Measurements from ENCODE around the gene MSH3. TPM values are rescaled to one million over a fixed set of nuclear protein-coding genes. Genes with fewer than 3 reads are reported as not detected.
"Not testable (repeated sequence)": the region's sequence is repeated elsewhere in the genome, so short reads cannot be mapped to it uniquely, and the experiment has no call there.

The MSH3 gene
- total RNA-seq, 1 experiment from 2014 or later, result 17.4 TPM

GRCh38 chr5:80885396-80886000 lies 231.0 kb downstream of the MSH3 start:
- DNase-seq (ENCODE audit: low read depth, low spot score), result peak; percentile 31
- in situ Hi-C loops (cut with HindIII; ENCODE audit: low pct_unique_long_range_greater_than_20kb, low sequenced_read_pairs), result no loop called here

DNA sequence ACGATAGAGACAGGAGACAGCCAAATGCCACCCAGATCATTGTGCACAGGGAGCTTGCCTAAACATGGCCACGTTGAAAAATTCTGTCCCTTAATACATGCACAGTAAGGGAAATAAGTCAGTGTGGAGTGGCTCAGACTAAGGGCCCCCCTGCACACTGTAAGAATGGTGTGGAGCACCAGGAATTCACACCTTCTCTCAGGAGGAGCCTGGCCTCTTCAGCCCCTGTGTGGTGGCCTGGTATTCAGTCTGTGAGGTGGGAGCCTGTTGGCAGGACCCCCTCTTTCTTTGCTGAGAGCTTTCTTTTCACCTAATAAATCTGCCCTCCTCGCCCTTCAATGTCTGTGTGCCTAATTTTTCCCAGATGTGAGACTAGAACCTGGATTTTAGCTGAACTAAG lies 239.6 kb downstream of the MSH3 start:
- no peak for DNase-seq (ENCODE audit: low read depth, low spot score)
- in situ Hi-C loops (cut with HindIII; ENCODE audit: low pct_unique_long_range_greater_than_20kb, low sequenced_read_pairs), result no loop called here

DNA sequence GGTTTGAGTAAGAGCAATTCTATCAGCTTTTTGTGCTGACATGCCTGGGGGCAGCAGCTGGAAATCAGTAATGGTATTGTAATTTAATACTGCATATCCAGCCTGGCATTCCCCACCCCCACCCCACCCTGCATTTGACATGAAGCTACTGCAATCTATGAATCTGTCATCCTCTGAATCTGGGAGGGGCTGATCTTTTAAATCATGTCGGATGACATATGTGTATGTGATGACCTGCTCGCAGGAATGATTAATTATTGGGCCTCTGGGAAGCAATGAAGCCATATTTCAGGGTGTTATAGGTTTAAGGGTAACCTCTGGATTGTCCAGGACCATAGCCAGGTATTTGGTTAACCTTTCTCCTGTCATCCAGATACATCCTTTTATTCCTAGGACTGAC lies 241.1 kb downstream of the MSH3 start:
- no peak for DNase-seq (ENCODE audit: low read depth, low spot score)
- in situ Hi-C loops (cut with HindIII; ENCODE audit: low pct_unique_long_range_greater_than_20kb, low sequenced_read_pairs), result no loop called here

- in situ Hi-C loops (cut with HindIII; ENCODE audit: low pct_unique_long_range_greater_than_20kb, low sequenced_read_pairs); DNase-seq (ENCODE audit: low read depth, low spot score): not testable (repeated sequence)
These were observed 248.2 kb downstream of the MSH3 start for GRCh38 chr5:80902624-80903023.

DNA sequence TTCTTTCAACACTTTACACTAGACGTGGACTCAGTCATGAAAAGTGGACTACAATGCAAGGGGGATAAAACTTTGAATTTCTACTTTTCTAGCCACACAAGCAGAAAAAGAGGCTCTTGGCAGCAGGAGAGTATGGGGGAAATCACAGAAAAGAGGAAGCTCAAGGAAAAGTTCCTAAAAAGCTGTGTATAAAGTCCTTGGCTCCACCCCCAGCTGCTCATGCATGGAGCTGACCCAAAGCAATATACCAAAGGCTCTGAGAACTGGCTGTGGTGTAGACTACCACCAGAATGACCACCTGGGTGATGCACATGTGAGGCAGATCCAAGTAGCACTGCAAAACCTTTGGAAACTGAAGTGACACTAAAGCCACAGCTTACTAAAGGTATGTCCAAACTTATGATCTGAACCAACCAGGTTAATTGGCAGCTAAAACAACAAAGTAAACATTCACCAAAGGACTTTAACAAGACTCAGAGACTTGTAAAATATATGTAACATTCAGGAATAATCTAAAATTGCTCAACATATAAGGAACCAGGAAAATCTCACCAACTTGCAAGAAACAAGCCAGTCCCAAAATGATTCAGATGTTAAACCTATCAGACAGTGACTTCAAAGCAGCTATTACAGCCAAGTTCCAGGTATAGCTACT lies 250.2 kb downstream of the MSH3 start:
- in situ Hi-C loops (cut with HindIII; ENCODE audit: low pct_unique_long_range_greater_than_20kb, low sequenced_read_pairs), result no loop called here
- no peak for DNase-seq (ENCODE audit: low read depth, low spot score)

DNA sequence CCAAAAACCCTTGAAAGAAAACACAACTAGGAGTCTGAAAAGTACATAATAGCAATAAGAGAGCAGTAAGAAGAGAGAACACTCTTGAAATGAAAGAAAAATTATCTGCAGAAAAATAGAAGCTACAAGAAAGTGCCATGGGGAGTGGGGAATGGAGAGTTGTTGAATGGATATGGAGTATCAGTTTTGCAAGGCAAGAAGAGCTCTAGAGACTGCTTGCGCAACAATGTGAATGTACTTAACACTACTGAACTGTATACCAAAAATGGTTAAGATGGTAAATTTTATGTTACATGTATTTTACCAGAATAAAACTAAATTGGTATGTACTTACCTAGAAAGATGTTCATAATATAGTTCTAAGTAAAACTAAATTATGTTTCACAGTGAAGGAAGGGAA lies 251.0 kb downstream of the MSH3 start:
- in situ Hi-C loops (cut with HindIII; ENCODE audit: low pct_unique_long_range_greater_than_20kb, low sequenced_read_pairs), result no loop called here
- no peak for DNase-seq (ENCODE audit: low read depth, low spot score)

GRCh38 chr5:80912479-80912878 lies 258.0 kb downstream of the MSH3 start:
- no peak for DNase-seq (ENCODE audit: low read depth, low spot score)
- in situ Hi-C loops (cut with HindIII; ENCODE audit: low pct_unique_long_range_greater_than_20kb, low sequenced_read_pairs), result no loop called here

DNA sequence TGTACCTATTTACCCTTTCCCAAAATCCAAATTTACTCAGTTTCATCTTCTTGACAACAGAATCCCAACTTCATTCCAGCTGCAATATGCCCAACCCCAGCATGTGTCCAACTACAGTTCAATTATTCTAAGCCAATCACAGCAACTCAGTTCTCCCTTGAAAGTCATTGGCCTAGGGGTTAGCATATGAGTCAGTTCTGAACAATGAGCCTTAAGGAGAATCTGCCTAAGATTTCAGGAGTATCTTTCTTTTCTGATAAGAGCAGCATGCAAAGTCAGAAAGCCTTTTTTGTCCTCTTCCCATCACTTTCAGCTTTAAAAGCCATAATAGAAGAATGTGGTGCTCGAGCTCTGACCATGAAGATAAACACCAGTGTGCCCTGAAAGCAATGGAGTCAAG lies 261.3 kb downstream of the MSH3 start:
- no peak for DNase-seq (ENCODE audit: low read depth, low spot score)
- in situ Hi-C loops (cut with HindIII; ENCODE audit: low pct_unique_long_range_greater_than_20kb, low sequenced_read_pairs), result no loop called here

- in situ Hi-C loops (cut with HindIII; ENCODE audit: low pct_unique_long_range_greater_than_20kb, low sequenced_read_pairs), result no loop called here
- no peak for DNase-seq (ENCODE audit: low read depth, low spot score)
These were observed 262.2 kb downstream of the MSH3 start for GRCh38 chr5:80916676-80917075.

- no peak for DNase-seq (ENCODE audit: low read depth, low spot score)
- in situ Hi-C loops (cut with HindIII; ENCODE audit: low pct_unique_long_range_greater_than_20kb, low sequenced_read_pairs), result no loop called here
These were observed 263.2 kb downstream of the MSH3 start for GRCh38 chr5:80917631-80918030.

- DNase-seq (ENCODE audit: low read depth, low spot score), result no peak
- in situ Hi-C loops (cut with HindIII; ENCODE audit: low pct_unique_long_range_greater_than_20kb, low sequenced_read_pairs), result no loop called here
These were observed 265.3 kb downstream of the MSH3 start for GRCh38 chr5:80919678-80920196.

DNA sequence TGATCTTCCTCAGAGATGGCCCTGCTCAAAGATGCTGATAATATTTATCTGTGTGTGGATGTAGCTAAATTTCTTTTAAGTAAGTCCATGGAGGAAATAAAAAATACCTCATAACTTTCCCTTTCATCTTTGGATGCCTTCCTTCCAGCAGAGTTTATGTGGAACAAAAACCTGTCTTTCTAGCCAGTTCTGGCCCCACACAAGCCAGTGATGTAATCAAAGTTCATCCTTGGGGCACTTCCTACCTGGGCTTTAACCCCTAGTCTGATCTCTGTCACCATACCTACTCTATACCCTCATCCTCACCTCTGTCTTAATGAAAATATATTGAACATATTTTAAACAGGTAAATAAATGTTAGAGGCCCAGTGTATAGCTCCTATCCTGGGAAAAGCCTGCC lies 265.9 kb downstream of the MSH3 start:
- in situ Hi-C loops (cut with HindIII; ENCODE audit: low pct_unique_long_range_greater_than_20kb, low sequenced_read_pairs), result no loop called here

DNA sequence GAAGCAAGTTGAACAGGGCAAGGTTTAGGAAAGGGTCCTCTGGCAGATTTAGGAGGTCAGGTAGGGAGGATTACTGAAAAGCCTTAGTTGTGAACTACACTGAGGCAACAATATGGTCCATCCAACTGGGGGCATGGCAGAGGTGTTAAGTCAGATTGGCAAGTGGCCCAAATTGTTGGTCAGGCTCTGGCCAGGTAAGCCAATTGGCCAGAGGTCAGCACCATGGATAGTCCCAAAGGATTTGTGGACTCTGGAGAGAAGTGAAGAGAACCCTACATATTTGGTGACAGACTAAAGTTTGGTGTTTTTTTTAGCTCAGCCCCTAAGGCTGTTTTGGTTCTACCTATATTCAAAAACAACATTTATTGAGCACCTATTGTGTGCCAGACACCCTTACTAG lies 266.6 kb downstream of the MSH3 start:
- no peak for DNase-seq (ENCODE audit: low read depth, low spot score)
- in situ Hi-C loops (cut with HindIII; ENCODE audit: low pct_unique_long_range_greater_than_20kb, low sequenced_read_pairs), result no loop called here

More for the DNA sequence above, 265.9 kb downstream of the MSH3 start:
- DNase-seq (ENCODE audit: low read depth, low spot score), result no peak

- in situ Hi-C loops (cut with HindIII; ENCODE audit: low pct_unique_long_range_greater_than_20kb, low sequenced_read_pairs), result no loop called here
- no peak for DNase-seq (ENCODE audit: low read depth, low spot score)
These were observed 271.5 kb downstream of the MSH3 start for GRCh38 chr5:80925931-80926330.

Small RNA genes lying within 50 kb of the gene (small RNA-seq; reads per million reads assigned to genes)
- 0 reads per million in 2 experiments for gene MTRNR2L2

Other genes with a start within 250 kb of the MSH3 start
- 182 and 212 TPM in 2 replicates for gene ZFYVE16, start 246.6 kb upstream of the MSH3 start, total RNA-seq (2014; rRNA removed; shearing (Covaris generic))
- 3.0 and 3.8 TPM in 2 replicates for gene FAM151B, start 166.6 kb upstream of the MSH3 start, total RNA-seq (2014; rRNA removed; shearing (Covaris generic))
- gene ANKRD34B, start 84.4 kb upstream of the MSH3 start, total RNA-seq (2014; rRNA removed; shearing (Covaris generic)), result 0.18 and 0.53 TPM in 2 replicates
- 40.0 and 42.7 TPM in 2 replicates for gene DHFR, start 331 bp downstream of the MSH3 start, total RNA-seq (2014; rRNA removed; shearing (Covaris generic))